A549 (cell line): ENCODE data around the gene ZBP1. TPM values are rescaled to one million over a fixed set of nuclear protein-coding genes. Genes with fewer than 3 reads are reported as not detected.

Experiments
- ATAC-seq, 2 experiments: fragments of 200-7000 bp in 1 of 2; fragments of >200 bp in 1 of 2; cut with Nextera tagmentation in 1 of 2; cut with Tn5 transposase in 1 of 2; 3 replicates each; pipeline versions ENCODE4 v1.8.0 to v1.9.1; 2018 to 2020; ENCODE audit warnings: mild to moderate bottlenecking in 1 of 2, moderate library complexity in 1 of 2
- CTCF ChIA-PET: fragments of 300-600 bp; sonication (Branson Sonifier 250); formaldehyde crosslinking; extraction: SDS; loops from one replicate; lab custom pipeline; 2021; ENCODE audit warnings: antibody characterized with exemption, inconsistent platforms; lab: Yijun Ruan, JAX
- POLR2A ChIA-PET: fragments of 350-600 bp; formaldehyde crosslinking; extraction: SDS; loops from one replicate; lab custom pipeline; 2021; ENCODE audit warnings: antibody characterized with exemption, inconsistent platforms; lab: Yijun Ruan, JAX
- DNase-seq, 2 experiments: peaks; one replicate each; pipeline versions ENCODE4 v3.0.0 to v3.0.0-alpha.2; 2011 to 2016; ENCODE audit warnings: low read depth in 1 of 2, low spot score in 1 of 2
- FAIRE-seq: peaks from 2 replicates; lab custom pipeline; 2011; peaks lifted over from hg19 to GRCh38; lab: Jason Lieb, UNC
- H3K27ac ChIP-seq, 2 experiments: fragments of >200 bp; sonication (Bioruptor Twin); formaldehyde crosslinking; 3 replicates each; pipeline ENCODE4 v1.5.1; 2016 to 2017
- H3K4me1 ChIP-seq: fragments of >200 bp; sonication (Bioruptor Twin); formaldehyde crosslinking; 3 replicates; pipeline ENCODE4 v1.6.1; 2016
- H3K4me2 ChIP-seq: fragments of >200 bp; sonication (Bioruptor Twin); formaldehyde crosslinking; 3 replicates; pipeline ENCODE4 v1.6.1; 2016
- H3K4me3 ChIP-seq: fragments of >200 bp; sonication (Bioruptor Twin); formaldehyde crosslinking; 3 replicates; pipeline ENCODE4 v1.5.1; 2016
- H3K9me3 ChIP-seq: fragments of >200 bp; sonication (Bioruptor Twin); formaldehyde crosslinking; 3 replicates; pipeline ENCODE4 v1.6.1; 2016
- BCL3 ChIP-seq: fragments of >200 bp; sonication (Bioruptor Twin); formaldehyde crosslinking; IDR thresholded peaks from 3 replicates; pipeline ENCODE4 v1.6.1; 2016
- BHLHE40 ChIP-seq: IDR thresholded peaks from 2 replicates; pipeline ENCODE4 v1.6.1; 2012; ENCODE audit warnings: low read depth, low read length, inconsistent platforms
- CHD2 ChIP-seq: fragments of 150-350 bp; IDR thresholded peaks from 2 replicates; pipeline ENCODE4 v1.6.1; 2014; ENCODE audit warnings: low read length; ENCODE audit not compliant: partially characterized antibody
- CTCF ChIP-seq: fragments of >200 bp; sonication (Bioruptor Twin); formaldehyde crosslinking; IDR thresholded peaks from 3 replicates; pipeline ENCODE4 v1.5.1; 2016
- GATA3 ChIP-seq: IDR thresholded peaks from 2 replicates; pipeline ENCODE4 v1.6.1; 2012; ENCODE audit warnings: borderline replicate concordance
- JUNB ChIP-seq: fragments of >200 bp; sonication (Bioruptor Twin); formaldehyde crosslinking; IDR thresholded peaks from 2 replicates; pipeline ENCODE4 v1.6.1; 2016
- KDM1A ChIP-seq: fragments of 200-600 bp; sonication (generic); IDR thresholded peaks from 2 replicates; pipeline ENCODE4 v1.6.1; 2016; ENCODE audit warnings: low read depth, mild to moderate bottlenecking
- MAFK ChIP-seq: fragments of 450-650 bp; IDR thresholded peaks from 2 replicates; pipeline ENCODE4 v1.6.1; 2014; ENCODE audit not compliant: partially characterized antibody
- POLR2AphosphoS2 ChIP-seq: conservative IDR thresholded peaks from 2 replicates; pipeline ENCODE4 v1.6.1; 2012; ENCODE audit warnings: low read length, improper control_type of control experiment, inconsistent platforms
- RAD21 ChIP-seq, 2 experiments: fragments of >200 bp in 1 of 2; sonication (Bioruptor Twin) in 1 of 2; formaldehyde crosslinking in 1 of 2; IDR thresholded peaks in 1 of 2; conservative IDR thresholded peaks in 1 of 2; 2 replicates in 1 of 2; 3 replicates in 1 of 2; pipeline ENCODE4 v1.6.1; 2012 to 2018; ENCODE audit warnings: inconsistent platforms in 1 of 2
- RCOR1 ChIP-seq: fragments of 150-350 bp; IDR thresholded peaks from 2 replicates; pipeline ENCODE4 v1.6.1; 2014; ENCODE audit warnings: antibody characterized with exemption, low read length, low read depth
- TP53 ChIP-seq: fragments of 250-450 bp; sonication (Bioruptor Pico); IDR thresholded peaks from 2 replicates; pipeline ENCODE4 v1.5.0; 2021; ENCODE audit warnings: mild to moderate bottlenecking, moderate library complexity
- USF2 ChIP-seq: fragments of 450-650 bp; IDR thresholded peaks from 2 replicates; pipeline ENCODE4 v1.6.1; 2014; ENCODE audit warnings: antibody characterized with exemption
- ZC3H11A ChIP-seq: fragments of 450-650 bp; IDR thresholded peaks from 2 replicates; pipeline ENCODE4 v1.6.1; 2014; ENCODE audit warnings: antibody characterized with exemption, mild to moderate bottlenecking
- ZFP36 ChIP-seq: fragments of 450-650 bp; IDR thresholded peaks from 2 replicates; pipeline ENCODE4 v1.6.1; 2014; ENCODE audit warnings: borderline replicate concordance; ENCODE audit not compliant: partially characterized antibody
- WGBS: methylation state at CpG from one replicate; pipeline ENCODE4 v1.1.6; 2017; ENCODE audit errors: missing lambda C conversion rate; 5-methylcytosine and 5-hydroxymethylcytosine counted together
- polyA plus RNA-seq, 4 experiments: library from polyadenylated mRNA; depleted of rRNA in 3 of 4; stranded (reverse); fragments of >200 nt; fragmentation: RNase III in 1 of 4; extraction: RNeasy Plus Mini Kit Qiagen cat#74134 plus additional on column Dnase treatment in 1 of 4; gene quantifications; 2 replicates in 3 of 4; 3 replicates in 1 of 4; pipeline ENCODE4 v1.2.3, GENCODE V29; 2011 to 2017

ZBP1 gene
- polyA plus RNA-seq, 2 of the 4 experiments (the other 2 are of a cell fraction) = 0.05 TPM; not detected in 1

- ChIA-PET CTCF (interaction anchor here (0.8 to 11.5 kb wide), 17 partner anchors 8 to 627 kb away, joined by 3 to 117 read pairs (median 5); partner anchors contain the start of gene PCK1), POLR2A (no interaction called here)
- TF ChIP-seq ZFP36 (no peak), ZC3H11A (no peak)
- Histone ChIP-seq H3K4me2 (peak overlapping the region; percentile 82), H3K27ac (peak overlapping the region; percentile 16 to 30; a peak in 1 of 6 replicates), H3K4me3 (no peak overlapping the region), H3K4me1 (peaks cover 14% of the 10 kb centered on the region), H3K9me3 (peaks cover 9% of the 10 kb centered on the region)
- FAIRE-seq (no peak), ATAC-seq (no peak), DNase-seq (no peak)
- WGBS = 56% methylated on average over 18 of the region's 18 CpGs
These were observed 36.7 kb downstream of the ZBP1 start for GRCh38 chr20:57583289-57584257.

GRCh38 chr20:57582432-57583288 lies 37.6 kb downstream of the ZBP1 start:
- peak overlapping the region; percentile 82 for H3K4me2 ChIP-seq
- WGBS = 19% methylated on average over 21 of the region's 21 CpGs

More at GRCh38 chr20:57582432-57583288, 37.6 kb downstream of the ZBP1 start:
- peaks cover 3% of the 10 kb centered on the region; the same call in 1 of the 3 replicates for H3K9me3 ChIP-seq
- POLR2A ChIA-PET = no interaction called here
- TF ChIP-seq MAFK (no peak), BHLHE40 (no peak), RAD21 (conservative IDR thresholded peaks at IDR 0.05 in 1 of 2, IDR thresholded peaks at IDR 0.05 in 1 of 2) (peak in 1 of 2 experiments; percentile 17; a peak in 1 of 5 replicates), ZC3H11A (no peak), RCOR1 (no peak), TP53 (CRISPR knock-in tag) (no peak), GATA3 (no peak), USF2 (peak; percentile 66), JUNB (no peak), POLR2AphosphoS2 (no peak), KDM1A (no peak), BCL3 (no peak), CTCF (peak; percentile 45), ZFP36 (no peak), CHD2 (no peak)
- DNase-seq = peak in 1 of 2 experiments; percentile 24
- ATAC-seq = peak; percentile 38 to 79; a peak in 4 of 6 replicates
- no peak for FAIRE-seq
- CTCF ChIA-PET = interaction anchor here (0.7 to 11.5 kb wide), 15 partner anchors 10 to 1256 kb away, joined by 3 to 117 read pairs (median 6); partner anchors contain the start of gene PCK1
- peak overlapping the region; percentile 34; the same call in 2 of the 3 replicates for H3K4me3 ChIP-seq
- peak overlapping the region; percentile 30 to 40; a peak in 3 of 6 replicates for H3K27ac ChIP-seq
- H3K4me1 ChIP-seq = peaks cover 14% of the 10 kb centered on the region
